Stimulated activated CD4-positive, alpha-beta T cell treated with anti-CD3 and anti-CD28 coated beads, Interleukin-2, amount 100 ng/mL, for 24 hours (primary cell): ENCODE measurements around the gene PAPPA.

Experiments used
- DNase-seq, 2 donors: peaks; one replicate each; pipeline ENCODE4 v3.0.0-alpha.2; 2020

The PAPPA gene

DNA sequence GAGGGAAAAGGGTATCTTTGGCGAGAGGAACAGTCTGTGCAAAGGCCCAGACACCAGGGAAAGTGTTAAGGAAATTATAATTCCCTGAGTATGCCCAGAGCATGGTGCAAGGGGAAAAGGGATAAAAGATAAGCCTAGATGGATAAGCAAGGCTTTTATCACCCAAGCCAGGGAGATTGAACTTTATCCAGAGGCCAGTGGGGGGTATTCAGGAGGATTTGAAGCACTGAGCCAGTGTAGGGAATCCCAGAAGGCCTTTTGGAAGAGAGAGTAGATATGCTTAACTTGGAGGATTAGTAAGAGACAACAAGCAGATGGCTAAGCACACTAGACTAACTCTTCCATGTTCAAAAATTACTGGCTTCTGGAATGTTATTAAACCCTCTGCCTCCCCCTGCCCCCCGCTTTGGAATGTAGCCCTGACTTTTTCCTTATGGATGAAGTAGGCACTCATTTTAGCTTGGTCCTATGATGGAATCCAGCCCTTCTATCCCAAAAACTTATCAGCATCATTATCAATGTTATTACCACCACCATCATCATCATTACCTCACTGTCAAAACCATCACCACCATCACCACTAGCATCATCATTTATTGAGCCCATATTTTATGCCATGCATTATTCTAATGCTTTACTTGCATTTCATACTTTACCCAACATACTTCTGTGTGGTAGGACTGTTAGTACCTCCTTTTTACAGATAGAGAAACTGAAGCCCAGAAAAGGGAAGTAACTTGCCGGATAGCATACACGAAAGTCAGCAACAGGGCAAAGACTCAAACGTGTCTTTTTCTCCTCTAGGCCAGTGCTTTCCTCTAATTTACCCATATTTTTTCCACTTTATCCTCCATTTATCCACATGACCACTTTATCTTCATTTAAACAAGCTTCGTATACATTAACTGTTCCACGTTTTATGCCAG, 237.0 kb downstream of the PAPPA start:
- DNase-seq: no peak

DNA sequence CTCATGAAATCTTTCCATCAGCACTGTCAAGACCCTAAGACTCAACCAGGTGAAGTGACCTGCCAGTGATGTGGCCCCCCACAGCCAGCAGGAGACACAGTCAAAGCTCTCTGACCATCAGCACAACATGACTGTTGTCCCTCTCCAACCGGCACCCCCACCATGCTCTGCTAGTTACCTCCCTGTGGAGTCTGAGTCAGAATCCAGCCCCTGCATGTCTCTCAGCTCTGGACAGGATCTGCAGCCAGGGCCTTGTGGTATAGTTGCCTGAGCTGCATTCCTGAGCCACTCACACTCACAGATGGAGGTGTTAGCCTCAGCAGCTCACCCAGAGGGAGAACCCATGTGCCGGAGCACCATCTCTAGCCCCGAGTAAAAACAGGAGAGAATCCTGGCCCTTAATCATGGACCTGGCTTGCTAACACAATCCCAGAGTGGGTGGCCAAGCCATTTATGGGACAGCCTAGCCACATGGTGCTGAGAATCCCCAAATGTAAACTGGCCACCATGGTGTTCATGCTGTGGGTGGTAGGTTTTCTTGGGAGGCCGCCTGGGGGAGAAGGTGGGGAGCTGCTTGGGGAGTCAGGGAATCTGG, 237.8 kb downstream of the PAPPA start:
- no peak for DNase-seq

GRCh38 chr9:116393198-116393597, 239.6 kb downstream of the PAPPA start:
- DNase-seq: no peak

DNA sequence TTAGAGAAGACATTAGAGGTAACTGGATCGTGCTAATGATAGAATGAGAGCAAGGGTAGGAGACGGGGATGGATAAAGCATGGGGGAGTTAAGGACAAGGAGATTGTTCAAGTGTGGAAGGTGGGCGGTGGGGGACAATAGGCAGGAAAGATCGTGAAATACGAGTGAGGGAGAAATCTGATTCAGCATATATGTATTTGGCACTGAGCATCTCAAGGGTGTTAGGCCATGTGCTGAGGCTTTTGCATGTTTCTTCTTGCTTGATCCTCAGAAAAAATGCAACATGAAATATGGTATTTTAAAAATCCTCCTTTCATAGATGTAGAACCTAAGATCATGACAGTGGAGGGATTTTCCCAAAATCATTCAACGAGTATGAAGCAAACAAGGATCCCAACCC, 240.5 kb downstream of the PAPPA start:
- no peak for DNase-seq

DNA sequence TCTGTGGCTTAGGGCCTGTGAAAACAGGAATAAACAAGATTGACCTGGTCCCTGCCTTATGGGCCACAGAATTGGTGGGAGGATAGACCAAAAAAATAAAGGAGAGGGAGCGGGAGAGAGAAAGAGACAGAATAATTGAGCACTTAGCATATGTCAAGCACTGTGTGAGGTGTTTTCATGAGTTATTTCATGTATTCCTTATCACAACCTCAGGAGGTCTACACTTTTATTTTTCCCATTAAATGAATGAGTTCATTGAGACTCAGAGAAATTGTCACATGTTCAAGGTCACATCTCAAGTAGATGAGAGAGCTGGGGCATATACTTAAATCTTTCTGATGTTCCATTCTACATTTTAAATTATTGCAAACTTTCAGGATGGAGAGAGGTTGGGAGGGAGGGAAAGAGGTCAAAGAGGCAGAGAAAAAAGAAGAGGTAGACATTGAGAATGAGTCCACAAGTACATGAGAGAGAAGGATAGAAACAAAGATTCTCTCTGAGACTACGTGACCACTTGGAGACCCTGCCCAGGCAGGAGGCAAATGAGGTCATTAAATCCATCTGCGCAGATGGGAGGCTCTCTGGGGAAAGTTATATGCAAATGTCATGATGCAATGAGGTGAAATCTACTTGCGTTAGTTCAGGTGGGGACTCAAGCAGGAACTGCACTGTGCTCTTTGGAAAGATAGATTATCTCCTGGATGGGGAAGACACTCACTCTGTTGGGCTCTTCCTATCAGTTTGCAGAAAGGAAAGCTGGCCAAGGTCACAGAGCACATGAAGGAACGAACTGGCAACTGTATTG, 241.5 kb downstream of the PAPPA start:
- DNase-seq: no peak

- DNase-seq: no peak
Observed at GRCh38 chr9:116395699-116396037, 242.1 kb downstream of the PAPPA start.

GRCh38 chr9:116403171-116403570, 249.6 kb downstream of the PAPPA start:
- no peak for DNase-seq

DNA sequence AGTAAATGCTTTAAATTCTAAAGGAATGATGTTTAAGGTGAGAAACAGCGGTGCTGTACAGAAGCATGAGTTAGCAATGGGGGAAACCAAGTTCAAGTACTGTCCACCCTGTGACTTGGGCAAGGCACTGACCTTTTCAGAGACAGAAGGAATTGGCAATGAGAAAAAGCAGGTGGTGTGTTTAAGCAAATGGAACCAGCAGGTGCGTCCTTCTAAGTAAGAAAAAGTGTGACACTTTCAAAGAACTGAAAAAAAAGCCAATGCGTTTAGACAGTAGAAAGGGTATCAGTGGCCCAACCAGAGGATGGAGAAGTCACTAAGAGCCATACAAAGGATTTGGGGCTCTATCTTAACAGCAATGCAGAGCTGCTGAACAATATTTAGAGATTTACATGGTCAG, 250.6 kb downstream of the PAPPA start:
- DNase-seq: no peak

DNA sequence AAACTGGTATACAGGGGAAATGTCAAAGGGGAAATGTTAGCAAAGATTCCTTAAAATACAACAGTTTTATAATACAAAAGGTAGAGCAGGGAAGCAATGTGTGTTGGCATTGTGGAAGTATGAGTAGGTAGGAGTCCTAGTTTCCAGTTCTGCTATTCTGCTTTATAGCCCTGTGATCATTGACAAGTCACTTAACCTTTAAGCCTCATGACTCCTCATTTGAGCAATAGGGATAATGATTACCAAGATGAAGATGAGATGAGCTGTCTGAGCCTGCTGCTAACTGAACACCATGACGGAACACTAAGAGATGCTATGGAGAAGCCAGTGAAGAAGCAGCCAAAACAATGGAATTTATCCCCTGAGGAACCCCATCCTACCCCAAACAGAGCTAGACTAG, 251.7 kb downstream of the PAPPA start:
- no peak for DNase-seq

DNA sequence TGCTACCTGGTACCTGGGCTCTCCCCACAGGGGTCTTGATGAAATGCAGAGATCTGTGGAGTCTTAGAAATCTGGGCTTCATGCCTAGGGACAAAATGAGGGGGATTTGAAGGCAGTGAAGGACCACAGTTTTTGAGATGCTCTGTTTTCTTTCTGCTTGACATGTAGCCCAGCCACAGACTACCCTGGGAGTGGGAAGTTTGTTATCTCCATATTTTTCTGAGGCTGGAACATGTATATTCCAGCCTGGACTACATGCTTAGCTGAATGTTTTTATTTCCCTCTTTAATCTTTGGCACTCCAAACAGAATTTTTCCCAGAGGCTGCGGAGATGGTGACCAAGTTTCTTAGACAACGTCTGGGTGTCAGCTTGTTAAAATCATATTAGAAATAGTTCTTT, 252.9 kb downstream of the PAPPA start:
- no peak for DNase-seq

DNA sequence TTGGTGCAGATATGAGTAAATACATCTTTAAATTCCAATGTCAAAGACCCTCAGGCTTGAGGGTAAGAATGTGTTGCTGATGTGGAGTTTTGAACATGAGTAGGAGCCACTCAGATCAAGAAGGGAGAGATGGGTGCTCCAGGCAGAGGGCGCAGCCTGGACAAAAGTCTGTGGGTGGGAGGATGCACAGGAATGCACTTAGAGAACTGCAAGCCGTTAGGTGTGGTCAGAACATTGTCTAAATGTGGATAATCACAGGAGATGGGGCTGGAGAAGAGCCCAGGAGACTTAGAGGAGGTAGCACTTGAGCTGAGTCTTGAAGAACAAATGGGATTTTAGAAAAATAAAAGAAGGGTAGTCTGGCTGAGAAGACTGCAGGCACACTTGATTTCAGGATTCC, 255.5 kb downstream of the PAPPA start:
- no peak for DNase-seq

GRCh38 chr9:116409638-116410037, 256.0 kb downstream of the PAPPA start:
- no peak for DNase-seq

DNA sequence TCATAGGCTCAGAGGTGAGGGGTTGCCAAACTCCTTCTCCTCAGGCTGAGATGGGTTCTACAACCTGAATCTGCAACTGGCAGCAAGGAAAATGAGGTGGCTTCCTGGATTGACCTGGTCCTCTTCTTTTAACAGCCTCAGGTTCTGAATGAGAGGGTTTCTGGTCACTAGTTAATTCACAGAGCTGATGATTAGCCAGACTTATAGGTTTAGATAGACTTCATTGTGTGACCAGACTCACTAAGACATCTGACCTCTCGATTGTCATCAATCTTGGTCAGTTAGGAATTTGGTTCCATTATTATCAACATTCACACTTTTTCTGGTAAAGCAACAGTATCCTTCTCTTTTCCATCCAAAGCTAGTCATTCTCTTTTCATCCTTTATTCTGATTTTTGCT, 257.9 kb downstream of the PAPPA start:
- no peak for DNase-seq

- no peak for DNase-seq
Observed at GRCh38 chr9:116414374-116414773, 260.8 kb downstream of the PAPPA start.

DNA sequence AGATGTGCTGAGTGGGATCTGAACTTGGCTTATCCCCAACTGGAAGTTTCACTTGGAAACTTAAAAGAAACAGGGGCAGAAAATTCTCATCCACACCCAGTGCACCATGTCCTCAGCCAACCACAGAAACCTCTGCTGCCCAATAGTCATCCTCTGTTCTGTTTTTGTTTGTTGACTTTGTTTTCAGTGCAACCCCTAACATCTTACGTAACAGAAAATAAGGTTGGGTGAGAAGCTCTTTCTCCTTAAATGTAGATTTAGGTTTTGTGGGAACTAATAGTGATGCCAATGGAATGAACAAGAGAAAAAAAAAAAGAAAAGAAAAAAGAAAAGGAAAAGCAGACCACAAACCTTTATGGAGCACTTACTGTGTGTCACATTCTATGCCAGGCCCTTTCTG, 262.8 kb downstream of the PAPPA start:
- DNase-seq: no peak

GRCh38 chr9:116417464-116417863, 263.9 kb downstream of the PAPPA start:
- DNase-seq: no peak

- DNase-seq: no peak
Observed at GRCh38 chr9:116419181-116419580, 265.6 kb downstream of the PAPPA start.

GRCh38 chr9:116420993-116421538, 267.5 kb downstream of the PAPPA start:
- DNase-seq: no peak

GRCh38 chr9:116422119-116422979, 268.8 kb downstream of the PAPPA start:
- no peak for DNase-seq

DNA sequence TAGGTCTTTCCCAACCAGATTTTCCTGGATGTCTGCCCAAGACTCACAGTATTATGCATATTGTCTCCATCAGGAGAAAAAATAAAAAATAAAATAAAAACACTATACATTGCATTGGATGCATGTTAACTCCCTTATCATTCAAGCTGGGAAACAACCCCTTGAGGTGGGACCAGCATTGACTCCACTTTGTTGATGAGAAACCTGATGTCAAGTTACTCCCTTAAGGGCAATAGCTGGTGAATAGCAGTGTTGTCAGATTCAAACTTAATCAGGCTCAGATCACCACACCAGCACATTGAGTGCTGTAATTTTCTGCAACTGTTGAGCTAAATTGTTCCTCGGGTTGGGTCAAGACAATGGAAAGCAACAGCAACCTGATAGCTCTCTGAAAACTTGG, 269.6 kb downstream of the PAPPA start:
- DNase-seq: no peak

GRCh38 chr9:116425244-116425643, 271.7 kb downstream of the PAPPA start:
- no peak for DNase-seq

GRCh38 chr9:116430849-116431248, 277.3 kb downstream of the PAPPA start:
- no peak for DNase-seq

- DNase-seq: no peak
Observed at GRCh38 chr9:116432051-116432450, 278.5 kb downstream of the PAPPA start.
